Pulmonary artery endothelial cell (primary cell): ENCODE measurements around the gene TTLL13. TPM values are rescaled to one million over a fixed set of nuclear protein-coding genes. Genes with fewer than 3 reads are reported as not detected.
"Not testable (repeated sequence)": the region's sequence is repeated elsewhere in the genome, so short reads cannot be mapped to it uniquely, and the experiment has no call there.

Experiments
- DNase-seq: peaks from one replicate; pipeline ENCODE4 v3.0.0-alpha.2; 2011; ENCODE audit warnings: low read depth, low spot score
- total RNA-seq: library from RNA; depleted of rRNA; stranded (reverse); fragments of >200 nt; gene quantifications from 2 replicates; pipeline ENCODE4 v1.2.3, GENCODE V29; 2014

The TTLL13 gene
- total RNA-seq, 1 donor from 2014 or later: not detected

- DNase-seq: no peak
Observed at GRCh38 chr15:90234096-90234988, 15.0 kb upstream of the TTLL13 start, which contains the start of gene GDPGP1. GDPGP1 (plus strand) TSS chr15:90234209; CDS start chr15:90240909, 6,700 bp downstream.

GRCh38 chr15:90239371-90239770, 10.0 kb upstream of the TTLL13 start:
- no peak for DNase-seq

GRCh38 chr15:90240856-90241255, 8.5 kb upstream of the TTLL13 start:
- no peak for DNase-seq

- DNase-seq: no peak
Observed at GRCh38 chr15:90241343-90242192, 7.8 kb upstream of the TTLL13 start.

- no peak for DNase-seq
Observed at GRCh38 chr15:90243943-90244639, 5.3 kb upstream of the TTLL13 start.

- no peak for DNase-seq
Observed at GRCh38 chr15:90248789-90249202, 560 bp upstream of the TTLL13 start.

GRCh38 chr15:90257776-90258175, 8.4 kb downstream of the TTLL13 start:
- no peak for DNase-seq

GRCh38 chr15:90259524-90259923, 10.2 kb downstream of the TTLL13 start:
- peak; percentile 5 for DNase-seq

GRCh38 chr15:90260731-90261130, 11.4 kb downstream of the TTLL13 start:
- DNase-seq: peak; percentile 29

GRCh38 chr15:90261811-90262210, 12.5 kb downstream of the TTLL13 start:
- DNase-seq: peak; percentile 69

- DNase-seq: no peak
Observed at GRCh38 chr15:90262426-90262825, 13.1 kb downstream of the TTLL13 start.

GRCh38 chr15:90264671-90265070, 15.3 kb downstream of the TTLL13 start:
- DNase-seq: no peak

GRCh38 chr15:90265271-90266060, 16.1 kb downstream of the TTLL13 start, which contains the start of gene NGRN:
NGRN (plus strand) TSS chr15:90265672; CDS start chr15:90265713, 41 bp downstream.
- peak; percentile 79 for DNase-seq

- no peak for DNase-seq
Observed at GRCh38 chr15:90266061-90266431, 16.7 kb downstream of the TTLL13 start.

- no peak for DNase-seq
Observed at GRCh38 chr15:90266485-90266884, 17.1 kb downstream of the TTLL13 start.

- no peak for DNase-seq
Observed at GRCh38 chr15:90268415-90268814, 19.1 kb downstream of the TTLL13 start.

- DNase-seq: no peak
Observed at GRCh38 chr15:90270502-90271150, 21.3 kb downstream of the TTLL13 start.

- DNase-seq: no peak
Observed at GRCh38 chr15:90271459-90272166, 22.3 kb downstream of the TTLL13 start.

- DNase-seq: not testable (repeated sequence)
Observed at GRCh38 chr15:90278467-90278866, 29.1 kb downstream of the TTLL13 start.
